MM.1S (cell line): Measurements from ENCODE around the gene CDSN.

ENCODE experiments used
- DNase-seq: peaks from one replicate; pipeline ENCODE4 v3.0.0-alpha.2; 2015
- H2AFZ ChIP-seq: fragments of 300-600 bp; sonication (generic); 2 replicates; pipeline ENCODE4 v1.6.0; 2016; ENCODE audit warnings: antibody characterized with exemption, low read length
- H3F3A ChIP-seq: fragments of 300-600 bp; sonication (generic); 2 replicates; pipeline ENCODE4 v1.6.1; 2016; ENCODE audit warnings: mild to moderate bottlenecking, antibody characterized with exemption, low read length, moderate library complexity, mixed read lengths; ENCODE audit not compliant: insufficient read depth
- H3K27ac ChIP-seq: fragments of 300-600 bp; sonication (generic); 2 replicates; pipeline ENCODE4 v1.5.1; 2016; ENCODE audit warnings: mild to moderate bottlenecking, low read length
- H3K27me3 ChIP-seq: fragments of 300-600 bp; sonication (generic); replicated peaks from 2 replicates; pipeline ENCODE4 v1.6.0; 2016; ENCODE audit warnings: low read length; ENCODE audit not compliant: insufficient read depth
- H3K36me3 ChIP-seq: fragments of 300-600 bp; sonication (generic); replicated peaks from 2 replicates; pipeline ENCODE4 v1.6.1; 2016; ENCODE audit warnings: mild to moderate bottlenecking, low read length, mixed read lengths; ENCODE audit not compliant: insufficient read depth
- H3K4me1 ChIP-seq: fragments of 300-600 bp; sonication (generic); 2 replicates; pipeline ENCODE4 v1.6.1; 2016; ENCODE audit warnings: low read length, mixed read lengths
- H3K4me2 ChIP-seq: fragments of 300-600 bp; sonication (generic); 2 replicates; pipeline ENCODE4 v1.6.0; 2016; ENCODE audit warnings: low read depth, low read length
- H3K4me3 ChIP-seq: fragments of 300-600 bp; sonication (generic); 2 replicates; pipeline ENCODE4 v1.5.1; 2016; ENCODE audit warnings: low read length, mixed read lengths
- H3K79me2 ChIP-seq: fragments of 300-600 bp; sonication (generic); 2 replicates; pipeline ENCODE4 v1.6.1; 2016; ENCODE audit warnings: mixed run types, low read length, mixed read lengths
- H3K9ac ChIP-seq: fragments of 300-600 bp; sonication (generic); 2 replicates; pipeline ENCODE4 v1.6.1; 2016; ENCODE audit warnings: low read length, mixed read lengths
- H3K9me2 ChIP-seq: fragments of 300-600 bp; sonication (generic); replicated peaks from 2 replicates; pipeline ENCODE4 v1.6.1; 2016; ENCODE audit warnings: mild to moderate bottlenecking, low read length, mixed read lengths; ENCODE audit not compliant: insufficient read depth
- H3K9me3 ChIP-seq: fragments of 300-600 bp; sonication (generic); replicated peaks from 2 replicates; pipeline ENCODE4 v1.6.1; 2016; ENCODE audit warnings: mild to moderate bottlenecking, low read length, mixed read lengths; ENCODE audit not compliant: insufficient read depth
- H4K20me1 ChIP-seq: fragments of 300-600 bp; sonication (generic); 2 replicates; pipeline ENCODE4 v1.6.1; 2016; ENCODE audit warnings: mild to moderate bottlenecking, low read length, moderate library complexity, mixed read lengths; ENCODE audit not compliant: insufficient read depth
- CTCF ChIP-seq: fragments of 300-600 bp; sonication (generic); IDR thresholded peaks from 2 replicates; pipeline ENCODE4 v1.5.1; 2016; ENCODE audit warnings: antibody characterized with exemption, low read length, mixed read lengths
- EZH2 ChIP-seq: fragments of 300-600 bp; sonication (generic); optimal IDR thresholded peaks from 2 replicates; pipeline ENCODE3; 2017; ENCODE audit warnings: low read depth, mild to moderate bottlenecking, antibody characterized with exemption, low read length, mixed read lengths
- EZH2phosphoT487 ChIP-seq: fragments of 300-600 bp; sonication (generic); IDR thresholded peaks from 2 replicates; pipeline ENCODE4 v1.6.1; 2018; ENCODE audit warnings: antibody characterized with exemption, low read length

CDSN gene

GRCh38 chr6:31139599-31139998 lies 19.4 kb upstream of the CDSN start:
- no peak overlapping the region for H3K9ac ChIP-seq
- H2AFZ ChIP-seq: no peak overlapping the region
- no peaks in the 10 kb centered on the region for H3K4me1 ChIP-seq
- H3K9me2 ChIP-seq: no peaks in the 10 kb centered on the region
- H3K4me3 ChIP-seq: no peak overlapping the region
- no peaks in the 10 kb centered on the region for H3F3A ChIP-seq
- TF ChIP-seq CTCF (no peak), EZH2phosphoT487 (no peak), EZH2 (no peak)
- no peaks in the 10 kb centered on the region for H3K79me2 ChIP-seq
- H3K4me2 ChIP-seq: no peak overlapping the region
- no peak overlapping the region for H3K27ac ChIP-seq
- H3K27me3 ChIP-seq: peaks cover 5% of the 10 kb centered on the region; the same call in 1 of the 2 replicates
- no peaks in the 10 kb centered on the region for H3K9me3 ChIP-seq
- DNase-seq: no peak
- H4K20me1 ChIP-seq: no peaks in the 10 kb centered on the region
- H3K36me3 ChIP-seq: no peaks in the 10 kb centered on the region

- H3K4me3 ChIP-seq: peak within 1 kb of the TSS; percentile 49; the same call in 1 of the 2 replicates
- no peaks in the 10 kb centered on the region for H3K36me3 ChIP-seq
- peaks cover 5% of the 10 kb centered on the region; the same call in 1 of the 2 replicates for H3K27me3 ChIP-seq
- H3K9me3 ChIP-seq: no peaks in the 10 kb centered on the region
- H3K4me1 ChIP-seq: no peaks in the 10 kb centered on the region
- no peaks in the 10 kb centered on the region for H3K79me2 ChIP-seq
- H4K20me1 ChIP-seq: no peaks in the 10 kb centered on the region
- no peak within 1 kb of the TSS for H3K27ac ChIP-seq
- DNase-seq: no peak
- peak within 1 kb of the TSS; percentile 43 for H2AFZ ChIP-seq
- H3F3A ChIP-seq: no peaks in the 10 kb centered on the region
- H3K4me2 ChIP-seq: peak within 1 kb of the TSS; percentile 92
- H3K9ac ChIP-seq: no peak within 1 kb of the TSS
- TF ChIP-seq EZH2 (no peak), EZH2phosphoT487 (no peak), CTCF (no peak)
- H3K9me2 ChIP-seq: no peaks in the 10 kb centered on the region
Measured at GRCh38 chr6:31138982-31139381, 18.7 kb upstream of the CDSN start, which contains the start of gene PSORS1C2. PSORS1C2 (minus strand) TSS chr6:31139066; CDS start chr6:31139026, 40 bp downstream.

GRCh38 chr6:31135710-31136109 lies 15.5 kb upstream of the CDSN start:
- TF ChIP-seq EZH2phosphoT487 (no peak), CTCF (no peak), EZH2 (no peak)
- Histone ChIP-seq H3F3A (no peaks in the 10 kb centered on the region), H3K4me1 (no peaks in the 10 kb centered on the region), H3K27ac (no peak overlapping the region), H3K9me3 (no peaks in the 10 kb centered on the region), H3K9ac (no peak overlapping the region), H3K36me3 (no peaks in the 10 kb centered on the region), H2AFZ (no peak overlapping the region), H3K79me2 (no peaks in the 10 kb centered on the region), H3K4me2 (no peak overlapping the region), H3K9me2 (no peaks in the 10 kb centered on the region), H4K20me1 (no peaks in the 10 kb centered on the region), H3K27me3 (peaks cover 5% of the 10 kb centered on the region; the same call in 1 of the 2 replicates), H3K4me3 (no peak overlapping the region)
- no peak for DNase-seq
